Peyer's patch (tissue), 4 donors: ENCODE results near the gene OR4C5. TPM values are rescaled to one million over a fixed set of nuclear protein-coding genes. Genes with fewer than 3 reads are reported as not detected.
"Not testable (repeated sequence)": the region's sequence is repeated elsewhere in the genome, so short reads cannot be mapped to it uniquely, and the experiment has no call there.

Source experiments
- DNase-seq, 3 donors: peaks; one replicate each; pipeline ENCODE4 v3.0.0-alpha.2; 2017 to 2019
- H3K27ac ChIP-seq, 4 donors: fragments of 200-600 bp; sonication (generic); one replicate each; pipeline ENCODE4 v1.5.1; 2016 to 2019
- H3K27me3 ChIP-seq, 2 donors: fragments of 200-600 bp; sonication (generic); one replicate each; pipeline ENCODE4 v1.5.1; 2019
- H3K36me3 ChIP-seq, 3 donors: fragments of 200-600 bp; sonication (generic); one replicate each; pipeline ENCODE4 v1.5.1; 2016 to 2019
- H3K4me1 ChIP-seq, 4 donors: fragments of 200-600 bp; sonication (generic); one replicate each; pipeline ENCODE4 v1.5.1; 2016 to 2019
- H3K4me3 ChIP-seq, 4 donors: fragments of 200-600 bp; sonication (generic); 1 replicate in 3 of 4; 2 replicates in 1 of 4; pipeline ENCODE4 v1.5.1; 2016 to 2019; ENCODE audit warnings: mild to moderate bottlenecking in 1 of 4
- H3K9me3 ChIP-seq, 4 donors: fragments of 200-600 bp; sonication (generic); one replicate each; pipeline ENCODE4 v1.5.1; 2016 to 2019; ENCODE audit warnings: mild to moderate bottlenecking in 1 of 4
- POLR2A ChIP-seq, 2 donors: fragments of 450-650 bp; IDR thresholded peaks; one replicate each; pipeline ENCODE4 v1.5.1; 2017; ENCODE audit warnings: antibody characterized with exemption in 2 of 2, mild to moderate bottlenecking in 2 of 2, moderate library complexity in 2 of 2
- total RNA-seq, 4 donors: library from RNA; depleted of rRNA; stranded (reverse); fragments of >200 nt; gene quantifications; one replicate each; pipeline ENCODE4 v1.1.0, GENCODE V29; 2016
- TF ChIP-seq, protein P1 (sequence below), 6 experiments: fragments of 450-650 bp in 4 of 6; fragments of 200-600 bp in 2 of 6; sonication (generic) in 1 of 6; IDR thresholded peaks; one replicate each; pipeline ENCODE4 v1.5.1; 2017 to 2019; ENCODE audit warnings: antibody characterized with exemption in 6 of 6, mild to moderate bottlenecking in 3 of 6, moderate library complexity in 1 of 6

Gene OR4C5
- total RNA-seq, 4 donors from 2014 or later = not detected

DNA sequence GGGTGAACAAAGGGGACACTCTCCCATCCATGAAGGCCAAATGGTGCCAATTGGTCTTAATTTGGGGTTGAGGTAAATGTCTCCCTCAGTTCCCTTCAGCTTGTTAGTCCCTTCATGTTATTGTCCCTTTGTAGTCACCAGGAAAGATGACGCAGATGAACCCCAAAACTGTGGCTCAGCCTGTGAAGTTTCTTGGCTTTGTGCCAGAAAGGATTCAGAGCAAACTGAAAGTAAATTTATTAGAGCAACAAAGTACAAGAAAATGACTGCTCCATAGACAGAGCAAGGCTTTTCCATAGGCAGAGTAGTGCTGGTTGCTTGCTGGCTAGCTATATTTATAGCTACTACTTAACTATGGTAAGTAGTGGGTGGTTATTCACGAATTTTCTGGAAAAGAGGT, 24.8 kb downstream of the OR4C5 start:
- TF ChIP-seq, protein P1, sequence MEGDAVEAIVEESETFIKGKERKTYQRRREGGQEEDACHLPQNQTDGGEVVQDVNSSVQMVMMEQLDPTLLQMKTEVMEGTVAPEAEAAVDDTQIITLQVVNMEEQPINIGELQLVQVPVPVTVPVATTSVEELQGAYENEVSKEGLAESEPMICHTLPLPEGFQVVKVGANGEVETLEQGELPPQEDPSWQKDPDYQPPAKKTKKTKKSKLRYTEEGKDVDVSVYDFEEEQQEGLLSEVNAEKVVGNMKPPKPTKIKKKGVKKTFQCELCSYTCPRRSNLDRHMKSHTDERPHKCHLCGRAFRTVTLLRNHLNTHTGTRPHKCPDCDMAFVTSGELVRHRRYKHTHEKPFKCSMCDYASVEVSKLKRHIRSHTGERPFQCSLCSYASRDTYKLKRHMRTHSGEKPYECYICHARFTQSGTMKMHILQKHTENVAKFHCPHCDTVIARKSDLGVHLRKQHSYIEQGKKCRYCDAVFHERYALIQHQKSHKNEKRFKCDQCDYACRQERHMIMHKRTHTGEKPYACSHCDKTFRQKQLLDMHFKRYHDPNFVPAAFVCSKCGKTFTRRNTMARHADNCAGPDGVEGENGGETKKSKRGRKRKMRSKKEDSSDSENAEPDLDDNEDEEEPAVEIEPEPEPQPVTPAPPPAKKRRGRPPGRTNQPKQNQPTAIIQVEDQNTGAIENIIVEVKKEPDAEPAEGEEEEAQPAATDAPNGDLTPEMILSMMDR (IDR thresholded peaks at IDR 0.05) = no peak
- TF ChIP-seq POLR2A (IDR thresholded peaks at IDR 0.05) = no peak
- Histone ChIP-seq H3K9me3 (no peaks in the 10 kb centered on the region), H3K36me3 (no peaks in the 10 kb centered on the region), H3K27ac (no peak overlapping the region), H3K27me3 (no peaks in the 10 kb centered on the region), H3K4me3 (no peak overlapping the region), H3K4me1 (no peaks in the 10 kb centered on the region)
- no peak for DNase-seq

DNA sequence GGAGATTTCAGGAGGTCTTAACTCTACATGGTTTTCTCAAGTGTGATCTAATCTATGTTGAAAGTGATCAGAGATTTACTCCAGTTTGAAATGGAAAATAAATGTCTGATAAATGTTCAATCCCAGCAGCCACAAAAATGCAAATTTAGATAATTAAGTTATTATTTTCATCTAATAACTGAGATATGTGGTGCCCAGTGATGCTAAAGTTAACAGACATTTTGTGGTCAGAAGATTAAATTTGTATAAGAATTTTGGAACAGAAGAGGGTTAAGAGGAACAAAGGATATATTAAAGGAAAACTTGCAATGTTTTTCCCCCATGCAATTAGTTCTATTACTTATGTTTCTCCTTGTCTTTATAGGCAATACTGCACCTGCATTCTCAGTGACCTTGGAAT, 41.6 kb downstream of the OR4C5 start, which contains the start of gene OR4C3:
OR4C3 (plus strand) TSS at position 301 of the 400 bp plus-strand sequence. CDS start 102 bp downstream, outside the sequence.
- not testable (repeated sequence) for H3K27ac ChIP-seq, H3K4me3 ChIP-seq, H3K27me3 ChIP-seq, H3K9me3 ChIP-seq, H3K4me1 ChIP-seq, DNase-seq, H3K36me3 ChIP-seq

DNA sequence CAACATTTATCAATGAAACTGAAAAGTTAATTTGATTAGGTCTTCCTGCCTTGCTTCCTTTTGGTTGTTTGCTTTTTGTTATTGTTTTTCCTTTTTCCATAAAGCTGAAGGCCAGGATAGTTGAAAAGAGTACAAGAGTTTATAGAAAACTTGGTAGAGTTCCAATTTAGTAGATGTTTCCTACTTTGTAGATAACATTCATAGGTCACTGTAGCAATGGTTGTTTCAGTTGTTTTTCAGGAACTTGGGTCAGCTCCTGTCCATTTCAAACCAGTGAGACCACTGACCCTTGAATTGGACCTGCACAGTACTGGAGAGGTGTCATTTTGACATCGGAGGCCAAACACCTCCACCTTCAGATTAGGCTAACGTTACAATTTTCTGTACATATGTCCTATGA, 46.5 kb downstream of the OR4C5 start:
- H3K4me1 ChIP-seq, H3K27me3 ChIP-seq, DNase-seq, H3K36me3 ChIP-seq, H3K27ac ChIP-seq, H3K4me3 ChIP-seq, H3K9me3 ChIP-seq: not testable (repeated sequence)

Other genes with a start within 250 kb of the OR4C5 start
- gene OR4B1, start 149.7 kb downstream of the OR4C5 start, total RNA-seq = not detected
- not detected for gene OR4X2, start 121.4 kb downstream of the OR4C5 start, total RNA-seq
- not detected for gene OR4X1, start 102.6 kb downstream of the OR4C5 start, total RNA-seq
- not detected for gene OR4S1, start 60.2 kb downstream of the OR4C5 start, total RNA-seq
- not detected for gene OR4C3, start 41.5 kb downstream of the OR4C5 start, total RNA-seq
- gene OR4A47, start 122.3 kb upstream of the OR4C5 start, total RNA-seq = not detected